ENCODE measurements around the gene MKS1.

MKS1 gene

DNA sequence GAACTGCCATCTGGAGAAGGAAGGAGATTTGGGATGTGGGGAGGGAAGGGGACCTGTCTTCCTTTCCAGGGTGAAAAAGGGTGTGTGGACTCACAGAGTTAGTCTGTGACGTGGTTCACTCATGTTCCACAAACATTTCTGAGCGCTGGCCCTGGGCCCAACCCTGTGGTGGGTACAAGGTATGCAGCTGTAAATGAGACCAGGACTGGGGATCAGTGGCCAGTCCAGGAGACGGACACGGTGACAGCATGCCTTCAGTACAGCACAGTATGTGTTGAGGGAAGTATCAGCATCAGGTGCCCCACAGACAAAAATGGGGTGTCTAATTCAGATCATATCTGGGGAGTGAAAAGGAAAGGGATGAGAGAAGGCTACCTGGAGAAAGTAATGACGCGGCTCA lies 32.0 kb downstream of the MKS1 start:
- TF ChIP-seq, protein P1, sequence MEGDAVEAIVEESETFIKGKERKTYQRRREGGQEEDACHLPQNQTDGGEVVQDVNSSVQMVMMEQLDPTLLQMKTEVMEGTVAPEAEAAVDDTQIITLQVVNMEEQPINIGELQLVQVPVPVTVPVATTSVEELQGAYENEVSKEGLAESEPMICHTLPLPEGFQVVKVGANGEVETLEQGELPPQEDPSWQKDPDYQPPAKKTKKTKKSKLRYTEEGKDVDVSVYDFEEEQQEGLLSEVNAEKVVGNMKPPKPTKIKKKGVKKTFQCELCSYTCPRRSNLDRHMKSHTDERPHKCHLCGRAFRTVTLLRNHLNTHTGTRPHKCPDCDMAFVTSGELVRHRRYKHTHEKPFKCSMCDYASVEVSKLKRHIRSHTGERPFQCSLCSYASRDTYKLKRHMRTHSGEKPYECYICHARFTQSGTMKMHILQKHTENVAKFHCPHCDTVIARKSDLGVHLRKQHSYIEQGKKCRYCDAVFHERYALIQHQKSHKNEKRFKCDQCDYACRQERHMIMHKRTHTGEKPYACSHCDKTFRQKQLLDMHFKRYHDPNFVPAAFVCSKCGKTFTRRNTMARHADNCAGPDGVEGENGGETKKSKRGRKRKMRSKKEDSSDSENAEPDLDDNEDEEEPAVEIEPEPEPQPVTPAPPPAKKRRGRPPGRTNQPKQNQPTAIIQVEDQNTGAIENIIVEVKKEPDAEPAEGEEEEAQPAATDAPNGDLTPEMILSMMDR (IDR thresholded peaks at IDR 0.05; ENCODE audit: low read depth, low read length), result no peak
- H3K4me3 ChIP-seq (replicated peaks in 1 of 2; ENCODE audit: low read depth in 2 of 2, low read length in 2 of 2), result no peak overlapping the region
- no peak for DNase-seq (ENCODE audit: low read depth in 2 of 2)

DNA sequence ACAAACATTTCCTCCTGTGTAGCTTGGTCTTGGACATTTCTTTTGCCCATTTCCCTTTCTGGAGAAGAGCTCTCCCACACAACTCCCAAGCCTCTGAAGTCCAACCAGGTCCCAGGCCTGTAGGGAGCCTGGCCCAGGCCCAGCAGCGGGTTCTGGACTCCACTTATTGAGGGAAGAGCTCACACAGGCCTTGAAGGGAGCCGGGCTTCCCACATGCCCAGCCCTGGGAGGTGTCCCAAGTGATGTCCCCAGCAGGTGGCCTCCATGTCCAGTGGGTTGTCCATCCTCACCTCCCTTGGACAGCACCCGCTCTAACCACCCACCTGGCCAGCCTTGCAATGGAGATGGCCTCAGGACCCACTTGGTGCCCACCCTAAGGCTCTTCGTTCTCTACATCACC lies 32.5 kb downstream of the MKS1 start:
- TF ChIP-seq, protein P1 (IDR thresholded peaks at IDR 0.05; ENCODE audit: low read depth, low read length), result no peak
- DNase-seq (ENCODE audit: low read depth in 2 of 2), result no peak
- no peak overlapping the region for H3K4me3 ChIP-seq (replicated peaks in 1 of 2; ENCODE audit: low read depth in 2 of 2, low read length in 2 of 2)

DNA sequence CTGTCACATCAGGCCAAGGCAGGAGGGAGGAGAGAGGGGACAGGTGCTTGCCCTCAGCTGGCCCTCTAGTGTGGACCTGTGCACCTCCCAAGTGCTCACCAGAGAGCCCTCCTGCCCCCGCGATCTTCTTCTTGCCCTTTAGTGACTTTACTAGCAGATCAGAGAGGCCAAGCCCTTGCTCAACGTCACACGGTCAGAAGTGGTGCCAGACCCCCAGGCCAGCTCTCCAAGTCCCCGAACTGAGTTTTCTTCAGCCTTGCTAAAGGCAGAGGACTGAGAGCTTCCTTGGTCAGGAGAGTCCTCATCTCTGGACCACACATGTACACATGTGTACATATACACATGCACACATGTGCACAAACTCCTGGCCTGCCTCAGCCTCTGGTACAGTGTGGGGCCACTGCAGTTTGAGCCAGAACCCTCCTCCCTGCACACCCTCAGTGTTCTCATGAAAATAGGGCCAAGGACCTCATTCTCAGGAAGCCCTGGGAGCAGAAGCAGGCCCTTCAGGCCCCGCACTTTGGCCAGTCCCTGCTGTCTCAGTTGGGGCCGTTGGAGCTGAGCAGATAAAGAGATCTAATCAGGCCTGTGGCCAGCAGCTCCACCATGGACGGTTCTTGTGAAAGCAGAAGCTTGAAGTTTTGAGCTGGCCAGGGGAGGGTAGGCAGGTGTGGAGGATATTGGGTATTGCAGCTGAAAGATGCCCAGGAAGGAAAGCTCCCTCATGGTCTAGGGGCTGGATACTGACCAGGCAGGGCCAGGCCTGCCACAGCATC lies 33.9 kb downstream of the MKS1 start:
- DNase-seq (ENCODE audit: low read depth in 2 of 2), result no peak
- no peak overlapping the region for H3K4me3 ChIP-seq (replicated peaks in 1 of 2; ENCODE audit: low read depth in 2 of 2, low read length in 2 of 2)
- TF ChIP-seq, protein P1 (IDR thresholded peaks at IDR 0.05; ENCODE audit: low read depth, low read length), result no peak

DNA sequence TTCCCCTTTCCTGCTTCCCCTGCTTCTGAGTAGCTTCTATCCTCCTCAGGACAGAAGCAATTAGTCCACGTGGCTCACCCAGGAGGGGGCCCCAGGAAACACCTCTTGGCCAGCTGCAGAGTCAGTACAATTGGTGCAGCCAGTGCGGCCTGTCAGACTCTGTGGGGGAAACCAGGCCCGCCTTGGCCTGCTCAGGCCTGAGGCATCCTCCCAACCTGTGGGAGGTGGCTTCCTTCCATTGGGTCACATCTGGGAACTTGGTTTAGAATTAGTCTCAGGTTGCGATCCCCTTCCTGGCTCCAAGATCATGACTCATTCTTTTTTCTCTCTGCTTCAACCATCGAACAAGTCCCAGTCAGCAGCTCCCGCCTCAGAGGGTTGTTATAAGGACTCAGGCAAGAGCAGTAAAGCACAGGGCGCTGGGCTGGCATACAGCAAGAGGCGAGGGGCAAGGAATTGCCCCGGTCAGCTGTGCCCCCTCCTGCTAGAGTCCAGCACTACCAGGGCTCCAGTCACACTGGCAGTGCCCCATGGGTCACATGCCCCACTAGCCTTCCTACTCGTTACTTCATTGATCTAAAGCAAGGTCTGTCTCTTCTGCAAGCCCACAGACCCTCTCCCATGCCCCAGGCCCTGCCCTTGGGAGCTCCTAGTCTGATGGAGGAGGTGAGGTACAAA lies 34.6 kb downstream of the MKS1 start:
- peak; percentile 30 to 59 for DNase-seq (ENCODE audit: low read depth in 2 of 2)

DNA sequence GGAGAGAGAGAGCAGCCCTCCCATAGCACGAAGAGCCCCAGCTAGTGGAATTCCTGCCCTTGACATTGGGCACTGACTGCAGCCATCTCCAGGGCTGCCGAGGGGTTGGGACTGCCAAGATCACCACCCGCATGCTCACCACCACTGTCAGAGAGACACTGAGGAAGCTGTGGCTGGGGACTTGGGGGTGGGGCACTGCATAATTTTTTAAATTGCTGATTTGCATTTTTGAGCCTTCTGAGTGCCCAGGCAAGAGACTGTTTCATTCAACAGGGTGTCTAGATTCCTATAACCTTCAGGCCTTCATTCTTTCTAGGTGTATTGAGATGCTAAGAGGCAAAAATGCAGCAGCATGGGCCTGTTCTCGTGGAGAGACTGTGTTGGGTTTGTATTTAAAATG lies 35.5 kb downstream of the MKS1 start:
- no peak for DNase-seq (ENCODE audit: low read depth in 2 of 2)
- no peak overlapping the region for H3K4me3 ChIP-seq (replicated peaks in 1 of 2; ENCODE audit: low read depth in 2 of 2, low read length in 2 of 2)
- TF ChIP-seq, protein P1 (IDR thresholded peaks at IDR 0.05; ENCODE audit: low read depth, low read length), result no peak

More for the DNA sequence above, 34.6 kb downstream of the MKS1 start:
- TF ChIP-seq, protein P1 (IDR thresholded peaks at IDR 0.05; ENCODE audit: low read depth, low read length), result no peak
- H3K4me3 ChIP-seq (replicated peaks in 1 of 2; ENCODE audit: low read depth in 2 of 2, low read length in 2 of 2), result no peak overlapping the region

DNA sequence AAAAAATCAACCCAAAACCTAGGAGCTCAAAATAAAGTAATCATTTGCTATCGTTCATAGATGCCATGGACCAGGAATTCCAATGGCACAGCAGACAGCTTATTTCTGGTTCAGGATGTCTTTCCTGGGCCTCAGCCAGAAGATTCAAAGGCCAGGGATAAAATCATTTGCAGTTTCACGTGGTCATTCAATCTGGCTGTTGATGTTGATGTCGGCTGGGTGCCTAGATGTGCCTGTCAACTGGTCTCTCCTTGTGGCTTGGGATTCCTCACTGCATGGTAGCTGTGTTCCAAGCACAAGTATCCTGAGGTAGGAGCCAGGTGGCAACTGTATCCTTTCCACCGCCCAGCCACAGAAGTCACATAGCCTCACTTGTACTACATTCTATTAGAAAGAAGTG lies 37.3 kb downstream of the MKS1 start:
- TF ChIP-seq, protein P1 (IDR thresholded peaks at IDR 0.05; ENCODE audit: low read depth, low read length), result no peak
- no peak overlapping the region for H3K4me3 ChIP-seq (replicated peaks in 1 of 2; ENCODE audit: low read depth in 2 of 2, low read length in 2 of 2)

More for the DNA sequence above, 37.3 kb downstream of the MKS1 start:
- DNase-seq (ENCODE audit: low read depth in 2 of 2), result no peak

Data from cardiac fibroblast (primary cell).